ENCODE data around the gene SPDYE17.
"Not testable (repeated sequence)": the region's sequence is repeated elsewhere in the genome, so short reads cannot be mapped to it uniquely, and the experiment has no call there.

Gene SPDYE17

GRCh38 chr7:77032261-77032660 lies at the start of gene SPDYE17:
TSS of gene SPDYE17 (minus strand) at chr7:77032361. CDS start at chr7:77030570, 1,791 bp downstream.
- not testable (repeated sequence) for DNase-seq (ENCODE audit: low spot score)

GRCh38 chr7:77080236-77080635 lies 48.1 kb upstream of the SPDYE17 start:
- DNase-seq (ENCODE audit: low spot score), result not testable (repeated sequence)

- DNase-seq (ENCODE audit: low spot score), result not testable (repeated sequence)
Observed at GRCh38 chr7:77079624-77080023, 47.5 kb upstream of the SPDYE17 start.

GRCh38 chr7:77079112-77079511 lies 47.0 kb upstream of the SPDYE17 start:
- not testable (repeated sequence) for DNase-seq (ENCODE audit: low spot score)

- DNase-seq (ENCODE audit: low spot score), result not testable (repeated sequence)
Observed at GRCh38 chr7:77077060-77077459, 44.9 kb upstream of the SPDYE17 start.

GRCh38 chr7:77074786-77075396 lies 42.7 kb upstream of the SPDYE17 start:
- DNase-seq (ENCODE audit: low spot score), result not testable (repeated sequence)

GRCh38 chr7:77071108-77071507 lies 38.9 kb upstream of the SPDYE17 start:
- DNase-seq (ENCODE audit: low spot score), result not testable (repeated sequence)

GRCh38 chr7:77065869-77066268 lies 33.7 kb upstream of the SPDYE17 start:
- DNase-seq (ENCODE audit: low spot score), result not testable (repeated sequence)

GRCh38 chr7:77063732-77064131 lies 31.6 kb upstream of the SPDYE17 start:
- DNase-seq (ENCODE audit: low spot score), result not testable (repeated sequence)

- not testable (repeated sequence) for DNase-seq (ENCODE audit: low spot score)
Observed at GRCh38 chr7:77062557-77062956, 30.4 kb upstream of the SPDYE17 start, which contains the start of gene SPDYE18. TSS of gene SPDYE18 (minus strand) at chr7:77062558. CDS start at chr7:77060512, 2,046 bp downstream.

- not testable (repeated sequence) for DNase-seq (ENCODE audit: low spot score)
Observed at GRCh38 chr7:77026349-77026748, 5.8 kb downstream of the SPDYE17 start.

- peak; percentile 12 for DNase-seq (ENCODE audit: low spot score)
Observed at GRCh38 chr7:77010074-77010680, 22.0 kb downstream of the SPDYE17 start.

GRCh38 chr7:77008000-77008399 lies 24.2 kb downstream of the SPDYE17 start:
- DNase-seq (ENCODE audit: low spot score), result peak; percentile 25

GRCh38 chr7:77006127-77007110 lies 25.7 kb downstream of the SPDYE17 start:
- peak; percentile 45 for DNase-seq (ENCODE audit: low spot score)

- DNase-seq (ENCODE audit: low spot score), result not testable (repeated sequence)
Observed at GRCh38 chr7:77005461-77006057, 26.6 kb downstream of the SPDYE17 start.

- not testable (repeated sequence) for DNase-seq (ENCODE audit: low spot score)
Observed at GRCh38 chr7:77004151-77004550, 28.0 kb downstream of the SPDYE17 start.

GRCh38 chr7:77003241-77003640 lies 28.9 kb downstream of the SPDYE17 start:
- DNase-seq (ENCODE audit: low spot score), result not testable (repeated sequence)

GRCh38 chr7:77002678-77003233 lies 29.4 kb downstream of the SPDYE17 start:
- not testable (repeated sequence) for DNase-seq (ENCODE audit: low spot score)

GRCh38 chr7:77002104-77002503 lies 30.1 kb downstream of the SPDYE17 start:
- not testable (repeated sequence) for DNase-seq (ENCODE audit: low spot score)

GRCh38 chr7:76999474-77000107 lies 32.6 kb downstream of the SPDYE17 start:
- DNase-seq (ENCODE audit: low spot score), result not testable (repeated sequence)
